GM23248 (cell line): ENCODE measurements around the gene ADAT3.

Experiments used
- EZH2 ChIP-seq: fragments of 200-600 bp; sonication (generic); IDR thresholded peaks from 2 replicates; pipeline ENCODE4 v1.6.1; 2018; ENCODE audit warnings: antibody characterized with exemption, mild to moderate bottlenecking; ENCODE audit not compliant: insufficient read depth, poor library complexity, severe bottlenecking
- EZH2phosphoT487 ChIP-seq: fragments of 200-600 bp; sonication (generic); IDR thresholded peaks from 2 replicates; pipeline ENCODE4 v1.6.1; 2018; ENCODE audit warnings: antibody characterized with exemption, moderate library complexity, mild to moderate bottlenecking, low read depth; ENCODE audit not compliant: insufficient read depth

- TF ChIP-seq EZH2, result no peak
- TF ChIP-seq EZH2phosphoT487, result no peak
Measured at GRCh38 chr19:1923319-1923718, 18.1 kb downstream of the ADAT3 start.
